ENCODE results near the gene POU2AF2. TPM values are rescaled to one million over a fixed set of nuclear protein-coding genes. Genes with fewer than 3 reads are reported as not detected.

The POU2AF2 gene
- polyA plus RNA-seq, 2 of the 4 experiments (the other 2 are of a cell fraction) = not detected

- CTCF ChIA-PET = interaction anchor here (0.7 to 4.7 kb wide), 4 partner anchors 15 to 1342 kb away, joined by 3 to 17 read pairs (median 4); no protein-coding TSS in a partner anchor
- POLR2A ChIA-PET = no interaction called here
- no peak for FAIRE-seq
- TF ChIP-seq POLR2A (IDR thresholded peaks at IDR 0.05; ENCODE audit: low read length) (no peak), RCOR1 (IDR thresholded peaks at IDR 0.05; ENCODE audit: low read depth, low read length) (no peak), PHF8 (IDR thresholded peaks at IDR 0.05; ENCODE audit: borderline replicate concordance, low read depth) (no peak), NFE2L2 (conservative IDR thresholded peaks at IDR 0.05; ENCODE audit: low read length) (no peak), BHLHE40 (IDR thresholded peaks at IDR 0.05; ENCODE audit: low read depth, low read length) (no peak)
- DNase-seq (ENCODE audit: low read depth in 1 of 2, low spot score in 1 of 2) = no peak
- H3K4me2 ChIP-seq = no peak overlapping the region
- H3K4me3 ChIP-seq = no peak overlapping the region
- no peak overlapping the region for H3K27ac ChIP-seq
- H3K4me1 ChIP-seq = peaks cover 3% of the 10 kb centered on the region; the same call in 2 of the 3 replicates
- H3K9me3 ChIP-seq = no peaks in the 10 kb centered on the region
- 95% methylated on average over 2 of the region's 3 CpGs for WGBS (ENCODE audit: missing lambda C conversion rate)
- no peak for ATAC-seq
Measured at GRCh38 chr11:111296196-111296595, 50.7 kb downstream of the POU2AF2 start.

GRCh38 chr11:111297696-111298095 is 52.2 kb downstream of the POU2AF2 start:
- ChIA-PET CTCF (interaction anchor here (1.7 to 1.9 kb wide), 3 partner anchors 121 to 132 kb away, joined by 6 to 13 read pairs (median 7); no protein-coding TSS in a partner anchor), POLR2A (no interaction called here)
- WGBS (ENCODE audit: missing lambda C conversion rate) = 97% methylated on average over 10 of the region's 10 CpGs
- Histone ChIP-seq H3K4me3 (no peak overlapping the region), H3K9me3 (no peaks in the 10 kb centered on the region), H3K4me1 (peaks cover 3% of the 10 kb centered on the region; the same call in 2 of the 3 replicates), H3K27ac (no peak overlapping the region), H3K4me2 (no peak overlapping the region)
- ATAC-seq (no peak), DNase-seq (ENCODE audit: low read depth in 1 of 2, low spot score in 1 of 2) (no peak), FAIRE-seq (no peak)
- TF ChIP-seq TP53 (CRISPR knock-in tag; IDR thresholded peaks at IDR 0.05) (no peak), EHMT2 (IDR thresholded peaks at IDR 0.05; ENCODE audit: low read depth) (no peak), BCL3 (IDR thresholded peaks at IDR 0.05) (no peak), RAD21 (conservative IDR thresholded peaks at IDR 0.05 in 1 of 2, IDR thresholded peaks at IDR 0.05 in 1 of 2) (no peak), EP300 (IDR thresholded peaks at IDR 0.05) (no peak), CHD2 (IDR thresholded peaks at IDR 0.05; ENCODE audit: low read length, partially characterized antibody) (no peak)

GRCh38 chr11:111298413-111299100 is 53.0 kb downstream of the POU2AF2 start, which contains the start of gene POU2AF3:
POU2AF3 (plus strand) TSS chr11:111298546; CDS start chr11:111298582, 36 bp downstream.
- Histone ChIP-seq H3K4me1 (peaks cover 11% of the 10 kb centered on the region; the same call in 2 of the 3 replicates), H3K27ac (peak within 1 kb of the TSS; percentile 92 to 97), H3K9me3 (no peaks in the 10 kb centered on the region), H3K4me3 (peak within 1 kb of the TSS; percentile 96), H3K4me2 (peak within 1 kb of the TSS; percentile 97)
- FAIRE-seq (no peak), DNase-seq (ENCODE audit: low read depth in 1 of 2, low spot score in 1 of 2) (no peak), ATAC-seq (peak; percentile 62 to 71)
- 66% methylated on average over 16 of the region's 57 CpGs for WGBS (ENCODE audit: missing lambda C conversion rate)
- ChIA-PET CTCF (interaction anchor here (0.6 to 1.9 kb wide), 15 partner anchors 12 to 806 kb away, joined by 3 to 13 read pairs (median 4); no protein-coding TSS in a partner anchor), POLR2A (no interaction called here)
- TF ChIP-seq ZSCAN20 (CRISPR knock-in tag; IDR thresholded peaks at IDR 0.05) (no peak), FOSB (CRISPR knock-in tag; IDR thresholded peaks at IDR 0.05) (no peak), POLR2AphosphoS2 (conservative IDR thresholded peaks at IDR 0.05; ENCODE audit: low read length) (no peak), NFE2L2 (conservative IDR thresholded peaks at IDR 0.05; ENCODE audit: low read length) (no peak), KDM1A (IDR thresholded peaks at IDR 0.05; ENCODE audit: low read depth) (no peak), HOXA7 (CRISPR knock-in tag; IDR thresholded peaks at IDR 0.05) (no peak), JUN (IDR thresholded peaks at IDR 0.05) (no peak), HES2 (IDR thresholded peaks at IDR 0.05) (no peak), ESRRA (IDR thresholded peaks at IDR 0.05; ENCODE audit: borderline replicate concordance, low read length) (no peak), HOXB5 (CRISPR knock-in tag; IDR thresholded peaks at IDR 0.05) (no peak), CHD4 (IDR thresholded peaks at IDR 0.05; ENCODE audit: borderline replicate concordance) (no peak), CTCF (IDR thresholded peaks at IDR 0.05) (no peak), ELK1 (IDR thresholded peaks at IDR 0.05; ENCODE audit: low read depth, low read length) (no peak), MAZ (IDR thresholded peaks at IDR 0.05; ENCODE audit: borderline replicate concordance, low read depth, low read length) (no peak), EHMT2 (IDR thresholded peaks at IDR 0.05; ENCODE audit: low read depth) (no peak), CBX2 (IDR thresholded peaks at IDR 0.05; ENCODE audit: borderline replicate concordance, low read depth) (no peak), RAD21 (conservative IDR thresholded peaks at IDR 0.05 in 1 of 2, IDR thresholded peaks at IDR 0.05 in 1 of 2) (no peak), HMGXB4 (CRISPR knock-in tag; IDR thresholded peaks at IDR 0.05; ENCODE audit: borderline replicate concordance) (no peak), TFCP2L1 (CRISPR knock-in tag; IDR thresholded peaks at IDR 0.05) (no peak)
